Mesenteric fat pad (tissue), 1 donor: Measurements from ENCODE around the gene TMEM215. TPM values are rescaled to one million over a fixed set of nuclear protein-coding genes. Genes with fewer than 3 reads are reported as not detected.
"Not testable (repeated sequence)": the region's sequence is repeated elsewhere in the genome, so short reads cannot be mapped to it uniquely, and the experiment has no call there.

ENCODE experiments used
- DNase-seq: peaks from one replicate; pipeline ENCODE4 v3.0.0-alpha.2; 2020; ENCODE audit warnings: low spot score
- long read RNA-seq: library from polyadenylated mRNA; unstranded; transcript quantifications from one replicate; pipeline ENCODE4 v2.0.0, GENCODE V29; 2020
- total RNA-seq: library from RNA; stranded (reverse); fragmentation: NEBNext Ultra II Directional; extraction: Animal tissue kit (Norgen Biotek cat#: 25700); gene quantifications from one replicate; pipeline ENCODE4 v1.2.1, GENCODE V29; 2021
- donor health status: DM: yes; HTN: yes; CAD: no.

TMEM215 gene, protein sequence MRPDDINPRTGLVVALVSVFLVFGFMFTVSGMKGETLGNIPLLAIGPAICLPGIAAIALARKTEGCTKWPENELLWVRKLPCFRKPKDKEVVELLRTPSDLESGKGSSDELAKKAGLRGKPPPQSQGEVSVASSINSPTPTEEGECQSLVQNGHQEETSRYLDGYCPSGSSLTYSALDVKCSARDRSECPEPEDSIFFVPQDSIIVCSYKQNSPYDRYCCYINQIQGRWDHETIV
- not detected for total RNA-seq
- long read RNA-seq = 0 reads

DNA sequence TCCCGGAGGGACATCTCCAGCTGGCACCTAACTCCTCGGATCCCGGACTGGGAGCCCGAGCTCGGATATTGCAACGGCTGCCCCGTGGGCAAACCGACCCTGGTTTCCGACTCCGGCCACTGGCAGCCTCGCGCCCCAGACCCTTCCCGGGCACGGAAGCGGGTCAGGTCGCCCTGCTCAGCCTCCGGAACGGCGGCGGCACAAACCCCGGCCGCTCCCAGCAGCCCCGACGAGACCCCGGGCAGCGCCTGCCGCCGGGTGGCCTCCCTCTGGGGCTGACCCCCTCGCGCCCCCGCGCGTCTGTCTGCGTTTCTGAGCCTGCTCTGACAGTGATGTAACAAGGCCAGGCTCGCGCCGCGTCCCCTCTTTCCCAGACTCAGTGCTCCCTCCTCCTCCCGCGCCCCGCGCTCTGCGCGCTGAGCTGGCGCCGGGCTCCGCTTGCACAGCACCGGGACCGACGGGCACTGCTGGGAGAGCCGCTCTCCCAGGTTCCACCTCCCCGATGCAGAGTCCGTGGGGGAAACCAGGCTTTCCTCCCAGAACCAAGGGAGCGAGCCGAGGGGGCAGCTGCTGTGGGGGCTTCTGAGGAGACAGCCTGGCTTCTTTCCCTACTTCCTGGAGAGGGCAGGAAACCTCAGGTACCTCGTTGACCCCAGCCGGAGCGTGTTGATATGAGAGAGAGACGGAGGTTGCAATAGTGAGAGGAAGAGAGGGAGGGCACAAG, at the start of gene TMEM215:
TSS of gene TMEM215 (plus strand) at position 373 of the 724 bp plus-strand sequence. CDS start 644 bp downstream, outside the sequence.
- DNase-seq = no peak

DNA sequence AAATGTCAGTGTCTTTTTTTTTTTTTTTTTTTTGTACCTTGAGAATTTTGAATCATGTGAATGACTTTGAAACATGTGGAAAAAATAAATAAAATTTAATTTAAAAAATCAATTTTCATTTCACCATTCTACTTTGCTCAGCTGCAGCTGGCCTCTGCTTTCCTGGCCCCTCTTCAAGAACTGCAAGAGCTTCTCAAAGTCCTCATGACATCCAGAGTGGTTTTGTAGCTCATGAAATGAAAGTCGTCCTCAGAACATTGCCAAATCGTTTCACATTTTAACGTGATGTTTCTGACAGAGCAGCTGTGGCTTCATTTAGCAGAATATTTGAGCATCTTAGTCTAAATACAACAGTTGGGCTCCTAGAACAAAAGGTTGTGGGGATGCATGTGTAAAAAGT, 47.9 kb upstream of the TMEM215 start:
- no peak for DNase-seq

DNA sequence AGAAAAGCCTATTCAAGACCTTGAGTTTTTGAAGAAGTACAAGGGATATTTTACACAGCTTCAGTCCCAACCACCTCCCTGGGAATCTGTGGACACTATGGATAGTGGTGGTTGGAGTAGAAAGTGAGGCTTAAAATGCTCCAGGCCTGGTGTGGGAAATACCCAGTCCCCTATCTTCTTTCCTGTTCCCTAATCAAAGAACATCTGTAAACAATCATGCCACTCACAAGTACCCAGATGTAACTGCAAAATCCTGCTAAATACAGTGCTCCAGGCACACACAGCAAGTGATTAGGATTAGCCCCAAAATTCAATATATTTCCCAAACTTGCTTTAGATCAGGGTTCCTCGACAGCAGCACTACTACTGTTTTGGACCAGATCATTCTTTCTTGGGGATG, 46.0 kb upstream of the TMEM215 start:
- DNase-seq = no peak

DNA sequence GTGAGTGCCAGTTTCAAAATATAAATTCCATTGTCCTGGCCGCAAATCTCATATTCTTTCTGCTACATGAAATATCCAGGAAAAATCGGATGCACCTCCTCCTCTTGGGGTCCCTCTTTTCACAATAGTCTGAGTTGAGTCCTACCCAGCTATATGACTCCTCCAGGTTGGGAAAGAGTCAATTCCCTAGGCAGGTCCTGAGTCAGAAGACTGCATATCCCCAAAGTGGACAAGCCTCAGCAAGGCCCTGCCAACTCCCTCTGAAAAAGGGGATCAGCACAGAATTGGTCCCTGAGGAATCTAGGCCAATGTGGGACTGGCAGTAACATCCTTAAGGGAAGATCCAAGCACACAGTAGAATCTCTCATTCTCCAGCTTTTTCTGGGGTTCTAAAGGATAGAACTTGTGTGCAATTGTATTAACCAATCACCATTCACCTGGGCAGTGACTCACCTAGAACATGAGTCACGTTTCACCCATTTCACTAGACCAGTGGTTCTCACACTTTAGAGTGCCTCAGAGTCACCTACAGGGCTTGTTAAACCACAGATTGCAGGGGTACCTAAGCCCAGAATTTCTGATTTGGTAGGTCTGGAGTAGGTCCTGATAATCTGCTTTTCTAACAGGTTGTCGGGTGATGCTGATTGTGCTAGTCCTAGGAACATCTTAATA, 44.7 kb upstream of the TMEM215 start:
- no peak for DNase-seq

DNA sequence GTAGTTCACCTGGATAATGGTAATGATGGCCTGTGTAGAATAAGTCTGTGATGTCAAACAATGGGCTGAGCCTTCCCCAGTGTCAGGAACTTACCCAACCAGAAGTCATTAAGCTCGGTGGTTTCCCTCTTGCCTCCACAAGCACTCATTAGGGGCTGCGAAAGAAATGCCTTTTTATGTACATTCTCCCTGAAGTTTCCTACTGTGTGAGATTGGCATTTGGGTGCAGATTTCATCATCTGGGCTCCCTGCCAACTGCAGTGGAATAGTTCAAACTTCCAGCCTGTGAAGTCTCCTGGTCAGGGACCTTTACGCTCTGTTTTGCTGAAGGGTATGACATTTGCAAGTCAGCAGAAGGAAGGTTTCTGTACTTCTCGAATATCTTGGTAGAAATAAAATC, 41.6 kb upstream of the TMEM215 start:
- no peak for DNase-seq

DNA sequence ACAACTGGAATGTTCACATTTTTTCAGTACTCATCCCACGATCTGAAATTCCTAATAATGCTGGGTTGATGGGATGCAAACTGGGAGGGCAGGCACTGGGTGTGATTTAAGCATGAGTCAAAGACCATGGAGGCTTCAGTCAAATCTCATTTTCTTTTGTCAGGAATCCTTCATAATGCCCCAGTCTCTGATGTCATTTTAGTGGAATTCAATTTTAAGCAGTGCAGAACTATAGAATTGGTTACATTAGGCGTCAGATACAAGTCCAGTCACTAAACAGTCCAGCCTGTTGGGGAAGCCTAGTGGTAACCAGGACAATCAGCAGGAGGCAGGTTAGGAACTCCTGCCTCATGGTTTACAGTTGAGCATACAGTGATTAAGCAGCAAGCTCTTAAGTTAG, 41.0 kb upstream of the TMEM215 start:
- DNase-seq = no peak

DNA sequence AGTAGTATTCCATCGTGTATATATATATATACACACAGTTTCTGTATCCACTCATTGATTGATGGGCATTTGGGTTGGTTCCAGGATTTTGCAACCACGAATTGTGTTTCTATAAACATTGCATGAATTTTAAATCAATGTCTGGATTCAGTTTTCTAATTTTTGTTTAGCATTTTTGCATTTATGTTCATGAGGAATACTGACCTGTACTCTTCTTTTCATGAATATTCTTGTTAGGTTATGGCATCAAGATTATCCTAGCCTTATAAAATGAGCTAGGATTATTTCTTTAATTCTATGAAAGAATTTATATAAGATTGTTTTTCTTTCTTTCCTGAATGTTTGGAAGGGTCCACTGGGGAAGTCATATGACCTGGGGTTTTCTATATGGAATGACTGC, 35.3 kb upstream of the TMEM215 start:
- no peak for DNase-seq

DNA sequence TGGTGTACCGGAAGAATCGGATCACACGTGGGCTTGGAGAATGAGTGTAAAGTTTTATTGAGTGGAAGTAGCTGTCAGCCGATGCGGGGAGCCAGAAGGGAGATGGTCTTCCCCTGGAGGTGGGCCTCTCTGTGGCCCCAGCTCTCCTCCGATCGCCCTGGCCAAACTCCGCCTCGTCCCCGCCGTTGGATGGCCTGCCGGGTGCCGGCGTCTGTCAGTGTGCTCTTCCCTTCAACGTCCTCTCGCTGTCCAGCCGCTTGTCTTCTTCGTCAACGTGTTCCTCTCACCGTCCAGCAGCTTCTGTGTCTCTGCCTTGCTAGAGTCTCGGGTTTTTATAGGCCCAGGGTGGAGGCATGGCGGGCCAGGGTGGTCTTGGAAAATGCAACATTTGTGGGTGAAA, 27.6 kb upstream of the TMEM215 start:
- DNase-seq = no peak

DNA sequence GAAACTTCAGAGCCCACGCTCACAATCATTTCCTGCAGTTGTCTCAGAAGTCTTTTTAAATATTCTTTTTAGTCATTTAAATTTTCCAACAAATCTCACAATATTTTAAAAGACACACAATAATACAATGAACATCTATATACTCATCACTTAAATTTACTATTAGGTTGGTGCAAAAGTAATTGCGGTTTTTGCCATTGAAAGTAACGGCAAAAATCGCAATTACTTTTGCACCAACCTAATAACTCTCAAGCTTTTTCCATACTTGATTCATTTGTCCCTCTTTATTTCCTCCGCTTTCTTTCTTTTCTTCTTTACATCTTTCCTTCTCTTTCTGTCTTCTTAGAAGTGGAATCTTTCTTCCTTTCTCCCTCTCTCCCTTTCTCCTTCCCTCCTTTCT, 19.2 kb upstream of the TMEM215 start:
- DNase-seq = no peak

DNA sequence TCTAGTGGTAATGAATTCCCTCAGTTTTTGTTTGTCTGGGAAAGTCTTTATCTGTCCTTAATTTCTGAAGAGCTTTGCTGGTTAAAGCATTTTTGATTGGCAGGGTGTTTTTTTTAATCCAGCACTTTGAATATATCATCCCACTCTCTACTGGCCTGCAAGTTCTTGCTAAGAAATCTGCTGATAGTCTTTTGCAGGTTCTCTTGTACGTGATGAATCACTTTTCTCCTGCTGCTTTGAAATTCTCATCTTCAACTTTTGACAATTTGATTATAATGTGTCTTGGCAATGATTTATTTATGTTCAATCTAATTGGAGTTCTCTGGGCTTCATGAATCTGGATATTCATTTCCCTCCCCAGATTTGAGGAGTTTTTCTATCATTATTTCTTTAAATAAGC, 8.1 kb upstream of the TMEM215 start:
- DNase-seq = no peak

DNA sequence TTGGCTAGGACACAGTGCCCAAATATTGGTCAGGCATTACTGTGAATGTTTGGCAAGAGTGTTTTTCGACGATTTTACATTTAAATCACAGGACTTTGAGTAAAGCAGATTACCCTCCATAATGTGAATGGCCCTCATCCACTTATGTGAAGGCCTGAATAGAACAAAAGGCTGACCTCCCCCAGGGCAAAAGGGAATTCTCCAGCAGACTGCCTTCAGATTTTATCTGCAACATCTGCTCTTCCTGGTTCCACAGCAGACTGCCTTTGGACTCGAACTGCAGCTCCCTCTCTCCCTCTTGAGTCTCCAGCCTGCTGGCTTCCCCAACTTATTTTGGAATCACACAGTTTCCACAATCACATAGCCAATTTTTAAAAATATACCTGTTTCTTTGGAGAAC, 7.1 kb upstream of the TMEM215 start:
- DNase-seq = no peak

DNA sequence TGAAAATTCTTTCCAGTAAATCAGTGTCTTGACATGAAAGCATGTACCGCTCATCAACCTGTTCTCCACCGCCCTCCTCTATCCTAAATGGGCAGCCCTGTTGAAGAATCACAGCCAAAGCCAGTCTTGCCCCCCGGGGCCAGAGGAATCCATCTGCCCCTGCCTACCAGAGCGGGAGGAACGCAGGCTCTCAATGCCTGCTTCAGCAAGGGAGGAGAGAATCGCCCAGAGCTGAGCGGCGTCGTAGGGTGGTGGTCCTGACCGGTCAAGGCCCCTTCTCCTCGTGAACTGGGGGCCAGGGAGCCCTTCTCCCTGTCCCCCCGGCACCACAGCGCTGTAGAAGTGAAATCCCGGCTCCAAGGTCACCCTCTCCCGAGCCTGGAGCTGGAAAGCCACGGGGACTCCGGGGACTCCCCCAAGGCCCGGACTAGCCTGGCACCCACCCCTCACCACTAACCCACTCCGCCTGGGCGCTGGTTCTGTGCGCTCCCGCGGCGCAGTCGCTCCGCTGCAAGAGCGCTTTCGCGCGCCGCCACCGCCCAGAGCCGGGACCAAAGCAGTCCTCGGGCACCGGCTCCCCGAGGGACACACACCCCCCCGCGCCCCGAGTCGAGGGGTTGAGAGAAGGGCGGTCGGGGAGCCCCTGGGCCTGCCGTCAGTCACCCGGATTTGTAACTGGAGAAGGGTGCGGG, 718 bp upstream of the TMEM215 start:
- no peak for DNase-seq

DNA sequence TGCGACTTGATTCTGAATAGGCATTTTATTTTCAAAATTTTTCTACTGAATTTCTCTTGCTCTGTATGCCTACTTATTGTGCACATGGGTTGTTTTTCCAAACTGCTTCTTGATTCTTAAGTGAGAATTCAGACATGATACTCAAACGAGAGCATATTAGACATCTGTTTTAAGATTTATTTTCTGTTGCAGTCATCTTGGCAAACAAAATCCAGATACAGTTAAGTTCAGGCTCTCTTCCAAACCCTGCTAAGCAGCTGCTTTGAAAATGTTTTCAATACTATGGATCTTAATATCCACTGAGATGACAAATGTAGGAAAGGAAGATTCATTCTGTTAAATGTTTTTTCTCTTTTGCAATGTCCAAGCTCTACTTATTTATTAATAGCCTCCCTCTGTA, 4.5 kb downstream of the TMEM215 start:
- no peak for DNase-seq

DNA sequence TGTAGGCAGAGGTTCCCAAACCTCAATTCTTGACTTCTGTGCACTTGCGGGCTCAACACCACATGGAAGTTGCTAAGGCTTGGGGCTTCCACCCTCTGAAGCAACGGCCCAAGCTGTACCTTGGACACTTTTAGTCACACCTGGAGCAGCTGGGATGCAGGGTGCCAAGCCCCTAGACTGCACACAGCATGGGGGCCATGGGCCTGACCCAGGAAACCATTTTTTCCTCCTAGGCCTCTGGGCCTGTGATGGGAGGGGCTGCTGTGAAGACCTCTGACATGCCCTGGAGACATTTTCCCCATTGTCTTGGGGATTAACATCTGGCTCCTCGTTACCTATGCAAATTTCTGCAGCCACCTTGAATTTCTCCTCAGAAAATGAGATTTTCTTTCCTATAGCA, 12.7 kb downstream of the TMEM215 start:
- DNase-seq = not testable (repeated sequence)

DNA sequence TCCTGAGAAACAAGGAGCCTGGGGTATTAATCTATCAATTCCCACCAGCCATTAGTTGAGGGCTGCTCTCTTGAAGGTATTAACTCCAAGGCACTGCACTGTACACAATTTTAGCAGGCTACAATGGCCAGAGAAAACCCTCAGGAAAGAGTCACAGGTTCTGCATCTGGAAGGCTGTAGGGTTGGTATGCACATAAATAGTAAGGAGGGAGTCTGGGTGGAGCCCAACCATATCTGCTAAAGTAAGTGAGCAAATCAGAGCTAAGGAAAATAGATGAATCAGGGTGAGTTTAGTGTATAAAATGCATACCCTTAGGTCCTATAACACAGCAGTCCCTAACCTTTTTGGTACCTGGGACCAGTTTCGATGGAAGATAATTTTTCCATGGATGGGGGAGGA, 18.2 kb downstream of the TMEM215 start:
- DNase-seq = no peak

DNA sequence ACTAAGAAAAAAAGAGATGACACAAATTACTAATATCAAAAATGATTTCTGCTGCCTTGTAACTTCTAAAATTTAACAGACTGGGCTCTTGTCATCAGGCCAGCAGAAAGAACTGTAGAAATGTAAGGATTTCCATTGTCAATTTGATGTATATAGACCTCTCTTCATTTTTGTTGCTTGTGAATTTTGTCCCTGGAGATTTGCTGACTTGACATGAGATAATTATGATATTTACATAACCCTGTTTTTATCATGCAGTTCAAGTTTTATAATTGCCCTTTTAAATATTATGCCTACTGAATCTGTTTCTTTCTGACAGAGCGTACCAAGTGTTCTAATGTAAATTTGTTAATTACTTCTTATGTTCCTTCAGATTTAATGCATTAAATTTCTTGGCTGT, 23.9 kb downstream of the TMEM215 start:
- DNase-seq = no peak

DNA sequence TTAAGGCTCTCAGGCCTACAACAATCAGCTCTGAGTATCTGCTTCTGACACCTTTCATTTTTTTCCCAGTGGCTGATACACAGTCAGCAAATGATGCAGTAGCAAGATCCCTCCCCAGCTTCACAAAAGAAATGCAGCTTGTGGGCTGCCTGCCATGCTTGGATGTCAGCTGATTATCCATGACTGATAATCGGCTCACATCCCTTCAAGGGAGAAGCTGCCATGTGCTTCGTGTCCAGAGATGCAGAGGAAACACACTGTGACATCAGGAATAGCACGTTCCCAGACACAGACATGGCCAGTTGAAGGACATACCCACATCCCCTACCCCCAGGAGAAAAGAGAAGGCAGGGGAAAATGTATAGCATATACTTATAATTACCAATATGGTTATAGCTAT, 27.9 kb downstream of the TMEM215 start:
- DNase-seq = no peak

DNA sequence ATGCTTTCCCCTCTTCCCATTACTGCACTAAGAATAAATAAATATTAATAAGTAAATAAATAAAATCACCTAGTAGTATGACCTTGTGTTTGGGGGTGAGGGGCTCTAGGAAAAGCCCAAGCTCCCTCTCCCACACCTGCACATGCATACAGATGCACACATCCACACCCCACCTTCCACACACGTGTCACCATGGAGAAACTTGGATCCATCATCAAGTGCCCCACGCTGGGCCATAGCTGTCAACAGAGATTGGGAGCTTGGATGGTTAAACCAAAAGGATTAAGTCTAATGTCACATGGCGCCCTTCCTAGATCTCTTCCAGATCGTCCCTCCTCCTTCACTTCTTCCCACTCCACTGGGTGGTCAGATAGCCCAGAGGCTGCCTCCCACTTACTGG, 37.0 kb downstream of the TMEM215 start:
- DNase-seq = no peak

DNA sequence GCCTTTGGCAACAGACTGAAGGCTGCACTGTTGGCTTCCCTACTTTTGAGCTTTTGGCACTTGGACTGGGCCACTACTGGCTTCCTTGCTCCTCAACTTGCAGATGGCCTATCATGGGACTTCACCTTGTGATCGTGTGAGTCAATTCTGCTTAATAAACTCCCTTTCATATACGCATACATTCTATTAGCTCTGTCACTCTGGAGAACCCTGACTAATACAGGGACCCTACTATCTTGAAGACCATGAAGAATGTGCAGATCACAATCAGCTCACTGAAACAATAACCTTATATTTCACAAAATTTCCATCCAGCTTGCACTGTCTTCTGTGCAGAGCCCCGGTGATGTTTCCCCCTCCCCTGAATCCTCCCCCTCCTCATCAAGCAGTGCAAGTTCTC, 39.8 kb downstream of the TMEM215 start:
- DNase-seq = no peak

DNA sequence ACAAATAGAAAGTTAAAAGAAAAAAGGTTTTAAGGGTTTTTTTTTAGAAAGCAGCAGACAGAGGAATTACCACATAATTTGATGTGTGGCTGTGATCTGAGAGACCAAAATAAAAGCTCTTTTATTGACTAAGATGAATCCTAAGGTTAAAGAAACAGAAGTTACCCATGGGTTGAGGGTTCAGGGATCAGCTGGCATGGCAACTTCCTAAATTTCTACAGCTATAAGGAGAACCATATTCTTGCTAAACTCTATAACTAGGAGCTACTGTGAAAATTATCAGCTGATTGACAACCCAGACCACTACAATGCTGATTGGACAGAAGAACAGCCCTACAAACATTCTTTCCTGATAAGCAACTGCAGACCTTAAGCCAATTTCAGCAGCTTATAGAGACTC, 40.2 kb downstream of the TMEM215 start:
- DNase-seq = no peak

DNA sequence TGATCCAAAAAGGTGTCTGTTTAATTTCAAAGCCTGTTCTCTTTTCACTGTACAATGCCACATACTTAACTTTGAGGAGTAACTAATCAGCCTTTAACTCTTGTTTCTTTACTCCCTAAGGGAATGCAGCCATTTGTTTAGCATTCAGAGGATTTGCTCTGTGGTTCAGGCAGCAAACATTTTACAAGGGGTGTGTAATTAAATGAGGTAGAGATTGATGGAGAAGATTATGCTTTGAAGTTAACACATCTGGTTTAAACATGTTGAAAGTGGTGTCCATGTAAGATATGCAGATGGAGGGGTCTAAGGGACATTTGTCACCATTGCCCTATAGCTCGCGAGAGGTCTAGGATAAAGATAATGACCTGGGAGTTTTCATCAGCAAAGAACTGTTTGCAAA, 41.9 kb downstream of the TMEM215 start:
- DNase-seq = no peak

DNA sequence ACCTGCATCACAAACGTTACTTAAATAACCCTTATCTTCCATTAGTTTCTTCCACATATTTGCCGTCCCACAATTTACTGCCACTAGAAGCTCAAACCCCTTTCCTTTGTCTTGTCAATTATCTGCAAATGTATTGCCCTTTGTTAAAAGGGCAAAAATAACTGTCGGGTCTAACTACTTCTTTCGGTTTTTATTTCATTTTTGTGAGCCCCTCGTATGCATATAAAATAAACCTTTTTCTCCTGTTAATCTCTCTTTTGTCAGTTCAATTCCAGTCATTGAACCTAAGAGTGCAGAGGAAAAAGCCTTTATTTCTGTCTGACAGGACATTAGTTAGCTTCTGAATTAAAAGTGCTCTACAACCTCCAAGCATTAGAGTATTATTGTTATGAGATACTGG, 45.5 kb downstream of the TMEM215 start:
- DNase-seq = no peak
